ENCODE measurements around the gene PDE4A. TPM values are rescaled to one million over a fixed set of nuclear protein-coding genes. Genes with fewer than 3 reads are reported as not detected.

The PDE4A gene
- total RNA-seq, 2 donors from 2014 or later, result 14.5 to 46.6 TPM

Other genes with a start within 250 kb of the PDE4A start
- gene DNMT1, start 225.6 kb upstream of the PDE4A start, total RNA-seq, result 100 to 1,000 TPM; 322 to 576 TPM
- 1 to 10 TPM; 6.2 to 6.5 TPM for gene S1PR2, start 189.2 kb upstream of the PDE4A start, total RNA-seq
- 100 to 1,000 TPM in 1 of 2 donors, 10 to 100 TPM in 1; 79.1 to 140 TPM for gene MRPL4, start 168.3 kb upstream of the PDE4A start, total RNA-seq
- gene ICAM1, start 149.4 kb upstream of the PDE4A start, total RNA-seq, result 100 to 1,000 TPM; 106 to 264 TPM
- gene ICAM4, start 133.6 kb upstream of the PDE4A start, total RNA-seq, result 1 to 10 TPM; 1.4 to 2.1 TPM
- under 1 TPM; 0.78 to 0.83 TPM for gene ICAM5, start 130.6 kb upstream of the PDE4A start, total RNA-seq
- 1 to 10 TPM; 2.5 to 7.3 TPM for gene ZGLP1, start 110.7 kb upstream of the PDE4A start, total RNA-seq
- 10 to 100 TPM; 11.4 to 26.4 TPM for gene FDX2, start 104.5 kb upstream of the PDE4A start, total RNA-seq
- 100 to 1,000 TPM in 1 of 2 donors, 10 to 100 TPM in 1; 81.1 to 131 TPM for gene RAVER1, start 87.0 kb upstream of the PDE4A start, total RNA-seq
- gene ICAM3, start 80.9 kb upstream of the PDE4A start, total RNA-seq, result 100 to 1,000 TPM in 1 of 2 donors, 10 to 100 TPM in 1; 91.9 to 154 TPM
- 100 to 1,000 TPM; 310 to 453 TPM for gene TYK2, start 40.0 kb upstream of the PDE4A start, total RNA-seq
- gene CDC37, start 17.0 kb upstream of the PDE4A start, total RNA-seq, result 100 to 1,000 TPM; 228 to 368 TPM
- 100 to 1,000 TPM in 1 of 2 donors, 10 to 100 TPM in 1; 94.0 to 118 TPM for gene KEAP1, start 82.8 kb downstream of the PDE4A start, total RNA-seq
- gene S1PR5, start 96.9 kb downstream of the PDE4A start, total RNA-seq, result 10 to 100 TPM in 1 of 2 donors, 1 to 10 TPM in 1; 5.1 to 16.3 TPM
- 10 to 100 TPM; 67.4 to 71.0 TPM for gene ATG4D, start 123.4 kb downstream of the PDE4A start, total RNA-seq
- gene KRI1, start 145.5 kb downstream of the PDE4A start, total RNA-seq, result 10 to 100 TPM; 50.9 to 89.6 TPM
- 10 to 100 TPM; 28.0 to 33.9 TPM for gene CDKN2D, start 148.4 kb downstream of the PDE4A start, total RNA-seq
- gene AP1M2, start 166.8 kb downstream of the PDE4A start, total RNA-seq, result not detected
- 10 to 100 TPM; 63.9 to 67.9 TPM for gene SLC44A2, start 205.0 kb downstream of the PDE4A start, total RNA-seq
- gene ILF3, start 233.8 kb downstream of the PDE4A start, total RNA-seq, result 100 to 1,000 TPM; 298 to 579 TPM

Measured in natural killer cell treated with Interleukin-12 subunit alpha and Interleukin-12 subunit beta and Interleukin-15 and Interleukin-18, amount 100 ng/mL, for 72 hours (primary cell).